ENCODE data around the gene PRSS53. TPM values are rescaled to one million over a fixed set of nuclear protein-coding genes. Genes with fewer than 3 reads are reported as not detected.

Gene PRSS53
- total RNA-seq, 2 experiments from 2014 or later = 3.7 to 5.7 TPM

GRCh38 chr16:31043898-31044481, 44.8 kb downstream of the PRSS53 start:
- CTCF ChIA-PET (ENCODE audit: unreplicated experiment) = no interaction called here
- no peaks in the 10 kb centered on the region for H4K20me1 ChIP-seq (ENCODE audit: insufficient read depth, low read length)
- POLR2A ChIA-PET = no interaction called here

DNA sequence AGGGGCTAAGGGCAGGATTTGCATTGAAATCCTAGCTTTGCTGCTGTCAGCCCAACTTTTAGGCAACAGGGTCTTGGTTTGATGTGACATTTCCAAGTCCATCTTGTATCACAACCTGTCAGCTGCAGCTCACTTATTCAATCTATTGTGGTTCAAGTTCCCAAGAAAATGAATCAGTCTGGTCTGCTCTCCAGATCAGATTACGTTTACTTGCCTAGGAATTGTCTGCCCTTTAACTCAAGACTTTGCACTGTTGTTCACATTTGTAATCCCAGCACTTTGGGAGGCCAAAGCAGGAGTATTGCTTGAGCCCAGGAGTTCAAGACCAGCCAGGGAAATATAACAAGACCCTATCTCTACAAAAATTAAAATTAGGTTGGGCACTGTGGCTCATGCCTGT, 45.4 kb downstream of the PRSS53 start:
- H4K20me1 ChIP-seq (ENCODE audit: insufficient read depth, low read length) = no peaks in the 10 kb centered on the region
- no peaks in the 10 kb centered on the region for H3K9me2 ChIP-seq (ENCODE audit: insufficient read depth, low read length)
- no peaks in the 10 kb centered on the region for H3K79me2 ChIP-seq (ENCODE audit: insufficient read depth, low read depth, low read length)
- H3K4me2 ChIP-seq (ENCODE audit: low read length) = no peak overlapping the region
- no TSS peak for BruUV-seq (replicated peaks)
- POLR2A ChIA-PET = interaction anchor here (0.5 kb wide), 1 partner anchor 40 kb away, joined by 3 read pairs; no protein-coding TSS in a partner anchor
- intact Hi-C loops (cut with micrococcal nuclease; ENCODE audit: unreplicated experiment) = no loop called here
- H3K27ac ChIP-seq (ENCODE audit: low read depth, low read length, poor library complexity, severe bottlenecking) = no peak overlapping the region
- H3K9me3 ChIP-seq (ENCODE audit: low read length) = no peaks in the 10 kb centered on the region
- no peaks in the 10 kb centered on the region for H3K4me1 ChIP-seq (ENCODE audit: insufficient read depth, low read length, poor library complexity, severe bottlenecking)
- CTCF ChIA-PET (ENCODE audit: unreplicated experiment) = interaction anchor here (0.6 kb wide), 1 partner anchor 10 kb away, joined by 3 read pairs; the partner anchor contains the start of gene STX4
- DNase-seq (ENCODE audit: low spot score) = no peak
- TF ChIP-seq CTCF (conservative IDR thresholded peaks at IDR 0.05; ENCODE audit: low read length) = no peak
- no peak for TF ChIP-seq EZH2phosphoT487 (IDR thresholded peaks at IDR 0.05; ENCODE audit: borderline replicate concordance, low read depth, low read length)
- no peak overlapping the region for H3K4me3 ChIP-seq (ENCODE audit: low read depth, low read length, poor library complexity, severe bottlenecking)
- H3K36me3 ChIP-seq (ENCODE audit: insufficient read depth, low read length) = no peaks in the 10 kb centered on the region; the same call in 1 of the 2 replicates
- no peak overlapping the region for H2AFZ ChIP-seq (ENCODE audit: low read length)

More at GRCh38 chr16:31043898-31044481, 44.8 kb downstream of the PRSS53 start:
- Histone ChIP-seq H3K27ac (ENCODE audit: low read depth, low read length, poor library complexity, severe bottlenecking) (no peak overlapping the region), H3K4me3 (ENCODE audit: low read depth, low read length, poor library complexity, severe bottlenecking) (no peak overlapping the region), H3K9me3 (ENCODE audit: low read length) (no peaks in the 10 kb centered on the region), H2AFZ (ENCODE audit: low read length) (no peak overlapping the region), H3K79me2 (ENCODE audit: insufficient read depth, low read depth, low read length) (no peaks in the 10 kb centered on the region), H3K36me3 (ENCODE audit: insufficient read depth, low read length) (no peaks in the 10 kb centered on the region; the same call in 1 of the 2 replicates), H3K4me2 (ENCODE audit: low read length) (no peak overlapping the region), H3K4me1 (ENCODE audit: insufficient read depth, low read length, poor library complexity, severe bottlenecking) (no peaks in the 10 kb centered on the region), H3K9me2 (ENCODE audit: insufficient read depth, low read length) (no peaks in the 10 kb centered on the region)
- no peak for TF ChIP-seq EZH2phosphoT487 (IDR thresholded peaks at IDR 0.05; ENCODE audit: borderline replicate concordance, low read depth, low read length)
- no peak for TF ChIP-seq CTCF (conservative IDR thresholded peaks at IDR 0.05; ENCODE audit: low read length)
- no peak for DNase-seq (ENCODE audit: low spot score)
- intact Hi-C loops (cut with micrococcal nuclease; ENCODE audit: unreplicated experiment) = no loop called here
- no TSS peak for BruUV-seq (replicated peaks)

DNA sequence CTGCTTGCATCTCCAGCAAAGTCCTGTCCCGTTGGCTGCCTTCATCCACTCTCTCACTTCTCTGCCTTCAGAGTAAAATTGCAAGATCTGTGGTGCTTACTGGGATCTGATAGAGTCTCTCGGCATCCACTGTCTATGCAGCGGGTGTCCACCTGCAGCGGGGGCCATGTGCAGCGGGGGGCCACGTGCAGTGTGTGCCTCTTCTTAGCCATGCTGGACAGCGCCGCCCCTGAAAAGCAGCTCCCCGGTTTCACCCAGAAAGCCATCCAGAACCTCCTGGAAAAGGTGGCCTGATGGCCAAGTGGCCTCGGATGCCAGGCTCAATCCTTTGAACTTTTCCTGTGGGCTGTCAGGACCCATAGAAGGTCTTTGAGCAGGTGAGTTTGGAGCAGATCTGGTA, 45.9 kb downstream of the PRSS53 start:
- Histone ChIP-seq H3K4me1 (ENCODE audit: insufficient read depth, low read length, poor library complexity, severe bottlenecking) (no peaks in the 10 kb centered on the region), H2AFZ (ENCODE audit: low read length) (no peak overlapping the region), H3K27ac (ENCODE audit: low read depth, low read length, poor library complexity, severe bottlenecking) (no peak overlapping the region), H3K9me2 (ENCODE audit: insufficient read depth, low read length) (no peaks in the 10 kb centered on the region), H3K36me3 (ENCODE audit: insufficient read depth, low read length) (no peaks in the 10 kb centered on the region; the same call in 1 of the 2 replicates), H3K4me2 (ENCODE audit: low read length) (no peak overlapping the region), H3K9me3 (ENCODE audit: low read length) (no peaks in the 10 kb centered on the region), H3K79me2 (ENCODE audit: insufficient read depth, low read depth, low read length) (no peaks in the 10 kb centered on the region), H4K20me1 (ENCODE audit: insufficient read depth, low read length) (no peaks in the 10 kb centered on the region), H3K4me3 (ENCODE audit: low read depth, low read length, poor library complexity, severe bottlenecking) (no peak overlapping the region)
- TF ChIP-seq CTCF (conservative IDR thresholded peaks at IDR 0.05; ENCODE audit: low read length) (no peak), EZH2phosphoT487 (IDR thresholded peaks at IDR 0.05; ENCODE audit: borderline replicate concordance, low read depth, low read length) (no peak)
- BruUV-seq (replicated peaks) = no TSS peak
- ChIA-PET POLR2A (interaction anchor here (0.5 kb wide), 1 partner anchor 40 kb away, joined by 3 read pairs; no protein-coding TSS in a partner anchor), CTCF (ENCODE audit: unreplicated experiment) (interaction anchor here (0.6 kb wide), 1 partner anchor 9 kb away, joined by 3 read pairs; the partner anchor contains the start of gene STX4)
- no peak for DNase-seq (ENCODE audit: low spot score)
- intact Hi-C loops (cut with micrococcal nuclease; ENCODE audit: unreplicated experiment) = no loop called here
